Lower leg skin (tissue), 3 donors: ENCODE measurements around the gene KCNJ8.

ENCODE experiments used
- CTCF ChIP-seq, 3 donors: fragments of 450-650 bp; IDR thresholded peaks; one replicate each; pipeline ENCODE4 v1.5.1; 2016; ENCODE audit warnings: antibody characterized with exemption in 3 of 3, mild to moderate bottlenecking in 3 of 3, moderate library complexity in 2 of 3
- POLR2A ChIP-seq, 2 donors: fragments of 450-650 bp; IDR thresholded peaks; one replicate each; pipeline ENCODE4 v1.6.1; 2016 to 2017; ENCODE audit warnings: antibody characterized with exemption in 2 of 2, mild to moderate bottlenecking in 1 of 2, moderate library complexity in 1 of 2

GRCh38 chr12:21715386-21715785 is 59.1 kb downstream of the KCNJ8 start:
- TF ChIP-seq POLR2A (IDR thresholded peaks at IDR 0.05): no peak
- no peak for TF ChIP-seq CTCF (IDR thresholded peaks at IDR 0.05)
